ENCODE results near the gene ST3GAL3.

- TF ChIP-seq EZH2 (IDR thresholded peaks at IDR 0.05), result no peak
- no peak for TF ChIP-seq FOXP2 (optimal IDR thresholded peaks at IDR 0.05; ENCODE audit: control extremely low read depth, extremely low read length, insufficient read depth)
- no peak for TF ChIP-seq POLR2AphosphoS5 (IDR thresholded peaks at IDR 0.05; ENCODE audit: borderline replicate concordance, low read depth, low read length)
These were observed 158.9 kb downstream of the ST3GAL3 start for GRCh38 chr1:43866201-43866600.
